Activated T-helper 2 cell treated with anti-CD3 and anti-CD28 coated beads, Interferon-gamma antibody, Interleukin-2, Interleukin-4, amounts not matched to agents 10 μg/mL and 5 μg/mL and 100 μg/mL, durations not matched to agents 14 hours and 24 hours and 36 hours (primary cell): ENCODE measurements around the gene CTSG. TPM values are rescaled to one million over a fixed set of nuclear protein-coding genes. Genes with fewer than 3 reads are reported as not detected.
"Not testable (repeated sequence)": the region's sequence is repeated elsewhere in the genome, so short reads cannot be mapped to it uniquely, and the experiment has no call there.

Source experiments
- DNase-seq: peaks from one replicate; pipeline ENCODE4 v3.0.0; 2021; ENCODE audit warnings: low spot score
- H3K27ac Mint-ChIP-seq: one replicate; pipeline ENCODE4 v1.8.0; 2021; ENCODE audit warnings: mixed read lengths
- H3K27me3 Mint-ChIP-seq: one replicate; pipeline ENCODE4 v1.8.0; 2021; ENCODE audit warnings: low read depth, mixed read lengths
- H3K36me3 Mint-ChIP-seq: one replicate; pipeline ENCODE4 v1.8.0; 2021; ENCODE audit warnings: low read depth, mixed read lengths
- H3K4me1 Mint-ChIP-seq: one replicate; pipeline ENCODE4 v1.8.0; 2021; ENCODE audit warnings: low read depth, mixed read lengths
- H3K4me3 Mint-ChIP-seq: one replicate; pipeline ENCODE4 v1.8.0; 2021; ENCODE audit warnings: low read depth, mild to moderate bottlenecking, moderate library complexity, mixed read lengths
- H3K9me3 Mint-ChIP-seq: one replicate; pipeline ENCODE4 v1.8.0; 2021; ENCODE audit warnings: mixed read lengths
- intact Hi-C: fragments of 100-400 bp; cut with micrococcal nuclease; formaldehyde crosslinking; loops from one replicate; pipeline ENCODE4 v1.15.1; 2023
- total RNA-seq: library from RNA; stranded (reverse); gene quantifications from 2 replicates; pipeline ENCODE4 v1.2.3, GENCODE V29; 2022

CTSG gene
- total RNA-seq, 1 donor from 2014 or later: not detected

DNA sequence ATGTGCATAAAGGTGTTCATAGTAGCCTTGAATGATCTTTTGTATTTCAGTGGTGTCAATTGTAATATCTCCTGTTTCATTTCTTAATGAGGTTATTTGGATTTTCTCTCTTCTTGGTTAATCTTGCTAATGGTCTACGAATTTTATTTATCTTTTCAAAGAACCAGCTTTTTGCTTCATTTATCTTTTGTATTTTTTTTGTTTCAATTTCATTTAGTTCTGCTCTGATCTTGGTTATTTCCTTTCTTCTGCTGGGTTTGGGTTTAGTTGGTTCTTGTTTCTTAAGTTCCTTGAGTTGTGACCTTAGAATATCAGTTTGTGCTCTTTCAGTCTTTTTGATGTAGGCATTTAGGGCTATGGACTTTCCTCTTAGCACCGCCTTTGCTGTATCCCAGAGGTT, 15.0 kb upstream of the CTSG start:
- H3K36me3 Mint-ChIP-seq, DNase-seq, H3K27ac Mint-ChIP-seq, H3K4me1 Mint-ChIP-seq, intact Hi-C loops, H3K4me3 Mint-ChIP-seq: not testable (repeated sequence)
- peaks cover 11% of the 10 kb centered on the region for H3K27me3 Mint-ChIP-seq
- peaks cover 19% of the 10 kb centered on the region for H3K9me3 Mint-ChIP-seq

DNA sequence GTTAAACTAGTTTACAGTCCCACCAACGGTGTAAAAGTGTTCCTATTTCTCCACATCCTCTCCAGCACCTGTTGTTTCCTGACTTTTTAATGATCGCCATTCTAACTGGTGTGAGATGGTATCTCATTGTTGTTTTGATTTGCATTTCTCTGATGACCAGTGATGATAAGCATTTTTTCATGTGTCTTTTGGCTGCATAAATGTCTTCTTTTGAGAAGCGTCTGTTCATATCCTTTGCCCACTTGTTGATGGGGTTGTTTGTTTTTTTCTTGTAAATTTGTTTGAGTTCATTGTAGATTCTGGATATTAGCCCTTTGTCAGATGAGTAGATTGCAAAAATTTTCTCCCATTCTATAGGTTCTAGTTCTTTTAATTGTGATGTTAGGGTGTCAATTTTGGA, 8.4 kb upstream of the CTSG start:
- intact Hi-C loops, H3K36me3 Mint-ChIP-seq, H3K9me3 Mint-ChIP-seq, H3K4me1 Mint-ChIP-seq, H3K27me3 Mint-ChIP-seq, H3K4me3 Mint-ChIP-seq, DNase-seq, H3K27ac Mint-ChIP-seq: not testable (repeated sequence)

DNA sequence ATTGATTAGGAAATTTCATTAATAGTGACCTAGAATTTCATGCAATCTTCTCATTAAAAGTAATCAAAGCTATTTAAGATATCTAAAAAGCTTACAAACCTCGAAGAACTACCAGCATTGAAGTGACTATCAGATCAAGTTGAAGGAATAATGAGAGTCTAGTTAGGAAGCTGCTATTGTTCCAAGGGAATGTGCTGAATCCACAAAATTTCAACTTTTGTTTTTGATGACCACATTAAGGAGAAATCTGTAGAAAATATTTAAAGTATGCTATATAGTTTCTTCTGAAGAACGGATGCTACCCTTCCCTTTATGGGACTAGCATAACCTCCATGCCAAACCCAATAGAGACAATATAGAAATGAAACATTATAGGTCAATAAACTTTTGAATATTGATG, 2.5 kb upstream of the CTSG start:
- H3K4me3 Mint-ChIP-seq: no peak overlapping the region
- peaks cover 10% of the 10 kb centered on the region for H3K27me3 Mint-ChIP-seq
- no peaks in the 10 kb centered on the region for H3K36me3 Mint-ChIP-seq
- intact Hi-C loops: no loop called here
- no peak for DNase-seq
- H3K9me3 Mint-ChIP-seq: no peaks in the 10 kb centered on the region
- H3K4me1 Mint-ChIP-seq: no peaks in the 10 kb centered on the region
- H3K27ac Mint-ChIP-seq: no peak overlapping the region

DNA sequence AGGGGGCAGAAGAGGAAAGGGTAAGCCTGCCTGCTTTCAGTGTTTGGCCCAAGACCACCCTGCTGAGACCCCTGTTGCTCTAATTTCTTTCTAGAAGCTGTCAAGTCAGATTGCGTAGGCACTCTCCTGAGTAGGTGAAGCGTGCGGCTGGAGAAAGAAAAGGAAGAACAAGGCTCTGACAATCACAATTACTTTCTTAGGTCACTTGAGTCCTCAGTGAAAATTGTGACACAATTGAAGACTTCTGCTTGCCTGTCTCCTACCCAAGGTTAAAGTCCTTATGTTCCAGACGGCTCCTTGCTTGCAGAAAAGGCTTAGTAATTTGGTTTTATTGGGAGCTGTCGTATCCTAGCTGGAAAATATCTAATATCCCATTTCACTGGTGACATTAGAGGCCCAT, 721 bp upstream of the CTSG start:
- Mint-ChIP-seq H3K9me3 (no peaks in the 10 kb centered on the region), H3K4me1 (no peaks in the 10 kb centered on the region), H3K27ac (no peak overlapping the region), H3K27me3 (peaks cover 14% of the 10 kb centered on the region), H3K4me3 (no peak overlapping the region), H3K36me3 (no peaks in the 10 kb centered on the region)
- DNase-seq: no peak
- intact Hi-C loops: no loop called here

DNA sequence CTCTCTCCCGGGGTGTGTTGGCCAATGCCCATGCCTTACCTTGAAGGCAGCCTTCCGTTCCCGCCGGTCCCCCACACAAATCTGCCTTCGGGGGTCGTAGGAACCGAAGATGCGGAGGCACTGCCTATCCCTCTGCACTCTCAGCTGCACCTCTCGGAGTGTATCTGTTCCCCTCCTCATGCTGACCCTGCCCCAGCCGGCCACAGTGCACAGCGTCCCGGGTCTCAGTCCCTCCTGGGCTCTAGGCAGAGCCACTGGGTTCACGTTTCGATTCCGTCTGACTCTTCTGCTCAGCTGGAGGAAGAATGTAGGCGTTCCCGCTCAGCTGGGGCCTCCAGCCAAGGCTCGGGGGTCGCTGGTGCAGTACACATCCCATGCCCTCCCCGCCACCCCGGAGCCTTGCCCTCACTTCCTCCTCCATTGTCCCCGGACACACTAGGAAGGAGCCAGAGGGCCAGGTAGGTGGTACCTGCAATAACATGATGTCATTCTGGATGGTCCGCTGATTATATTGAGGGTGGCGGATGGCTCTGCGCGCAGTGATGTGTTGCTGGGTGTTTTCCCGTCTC, 1.8 kb downstream of the CTSG start:
- H3K4me1 Mint-ChIP-seq: no peaks in the 10 kb centered on the region
- no peak for DNase-seq
- H3K36me3 Mint-ChIP-seq: no peaks in the 10 kb centered on the region
- H3K4me3 Mint-ChIP-seq: no peak overlapping the region
- no peaks in the 10 kb centered on the region for H3K9me3 Mint-ChIP-seq
- H3K27ac Mint-ChIP-seq: no peak overlapping the region
- intact Hi-C loops: no loop called here
- peaks cover 21% of the 10 kb centered on the region for H3K27me3 Mint-ChIP-seq

DNA sequence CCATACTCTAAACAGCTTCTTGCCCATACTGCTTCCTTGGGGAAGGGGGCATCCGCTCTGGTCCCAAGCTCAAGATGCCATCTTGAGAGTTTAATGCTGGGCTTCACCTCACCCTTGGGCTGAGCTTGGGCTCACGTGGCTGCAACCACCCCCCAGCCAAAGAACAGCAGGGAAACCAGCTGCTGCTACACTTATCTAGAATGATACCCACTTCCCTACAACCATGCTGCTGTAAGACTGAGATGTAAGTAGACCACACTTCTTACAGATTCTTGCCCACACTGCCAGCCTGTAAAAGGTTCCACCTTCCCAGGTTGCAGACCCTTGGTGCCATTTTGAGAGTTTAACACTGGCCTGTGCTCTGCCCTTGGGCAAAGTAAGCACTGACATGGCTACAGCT, 9.7 kb downstream of the CTSG start:
- Mint-ChIP-seq H3K27ac (no peak overlapping the region), H3K9me3 (peaks cover 32% of the 10 kb centered on the region), H3K4me3 (no peak overlapping the region), H3K4me1 (no peaks in the 10 kb centered on the region), H3K27me3 (peaks cover 14% of the 10 kb centered on the region), H3K36me3 (no peaks in the 10 kb centered on the region)
- no peak for DNase-seq
- intact Hi-C loops: no loop called here

DNA sequence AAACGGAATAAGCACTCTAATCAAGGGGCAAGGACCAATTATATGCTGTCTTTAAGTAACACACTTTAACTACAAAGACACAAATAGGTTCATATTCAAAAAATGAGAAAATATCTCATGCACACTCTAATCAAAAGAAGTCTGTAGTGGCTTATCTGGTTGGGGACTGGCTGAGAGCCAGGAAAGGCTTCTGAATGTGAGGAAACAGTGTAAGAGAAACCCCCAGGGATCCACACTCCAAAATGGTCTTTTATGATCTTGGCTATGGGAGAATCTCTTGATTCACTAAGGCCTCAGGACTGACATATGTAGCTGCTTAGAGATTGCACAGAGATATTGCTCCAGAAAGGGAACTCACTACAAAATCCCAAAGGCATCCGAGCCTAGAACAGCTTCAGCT, 10.3 kb downstream of the CTSG start:
- intact Hi-C loops: no loop called here
- Mint-ChIP-seq H3K27ac (no peak overlapping the region), H3K9me3 (peaks cover 32% of the 10 kb centered on the region), H3K36me3 (no peaks in the 10 kb centered on the region), H3K27me3 (peaks cover 10% of the 10 kb centered on the region), H3K4me1 (no peaks in the 10 kb centered on the region), H3K4me3 (no peak overlapping the region)
- DNase-seq: no peak

DNA sequence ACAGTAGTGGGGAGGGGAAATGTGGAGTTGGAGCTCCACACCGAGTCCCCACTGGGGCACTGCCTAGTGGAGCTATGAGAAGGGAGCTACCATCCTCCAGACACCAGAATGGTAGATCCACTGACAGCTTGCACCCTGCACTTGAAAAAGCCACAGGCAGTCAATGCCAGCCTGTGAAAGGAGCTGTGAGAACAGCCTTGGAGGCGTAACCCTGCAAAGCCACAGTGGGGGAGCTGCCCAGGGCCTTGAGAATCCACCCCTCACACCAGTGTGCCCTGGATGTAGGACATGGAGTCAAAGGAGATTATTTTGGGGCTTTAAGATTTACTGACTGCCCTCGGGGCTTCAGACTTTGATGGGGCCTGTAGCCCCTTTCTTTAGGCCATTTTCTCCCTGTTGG, 12.5 kb downstream of the CTSG start:
- Mint-ChIP-seq H3K4me3 (no peak overlapping the region), H3K27me3 (peaks cover 4% of the 10 kb centered on the region), H3K27ac (no peak overlapping the region), H3K36me3 (no peaks in the 10 kb centered on the region), H3K4me1 (no peaks in the 10 kb centered on the region), H3K9me3 (peaks cover 31% of the 10 kb centered on the region)
- no peak for DNase-seq
- intact Hi-C loops: no loop called here

DNA sequence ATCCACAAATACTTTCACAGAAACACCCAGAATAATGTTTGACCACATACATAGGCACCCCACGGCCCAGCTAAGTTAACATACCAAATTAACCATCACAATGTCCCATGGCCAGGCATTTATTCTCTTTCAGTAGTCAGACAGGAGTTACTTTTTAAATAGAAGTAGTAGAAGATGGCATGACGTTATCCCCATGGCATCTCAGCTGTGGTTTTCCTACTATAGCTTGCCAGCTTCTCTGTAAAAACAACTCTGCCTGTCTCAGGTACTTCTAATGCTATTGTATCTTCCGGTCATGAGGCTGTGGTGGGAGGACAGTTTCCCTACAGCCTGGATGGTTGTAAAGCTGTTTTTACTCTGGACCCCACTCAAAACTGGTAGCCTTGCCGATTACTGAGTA, 19.3 kb downstream of the CTSG start:
- intact Hi-C loops: no loop called here
- H3K27ac Mint-ChIP-seq: no peak overlapping the region
- H3K9me3 Mint-ChIP-seq: peaks cover 3% of the 10 kb centered on the region
- no peaks in the 10 kb centered on the region for H3K36me3 Mint-ChIP-seq
- no peak for DNase-seq
- peaks cover 6% of the 10 kb centered on the region for H3K27me3 Mint-ChIP-seq
- peaks cover 6% of the 10 kb centered on the region for H3K4me1 Mint-ChIP-seq
- no peak overlapping the region for H3K4me3 Mint-ChIP-seq

DNA sequence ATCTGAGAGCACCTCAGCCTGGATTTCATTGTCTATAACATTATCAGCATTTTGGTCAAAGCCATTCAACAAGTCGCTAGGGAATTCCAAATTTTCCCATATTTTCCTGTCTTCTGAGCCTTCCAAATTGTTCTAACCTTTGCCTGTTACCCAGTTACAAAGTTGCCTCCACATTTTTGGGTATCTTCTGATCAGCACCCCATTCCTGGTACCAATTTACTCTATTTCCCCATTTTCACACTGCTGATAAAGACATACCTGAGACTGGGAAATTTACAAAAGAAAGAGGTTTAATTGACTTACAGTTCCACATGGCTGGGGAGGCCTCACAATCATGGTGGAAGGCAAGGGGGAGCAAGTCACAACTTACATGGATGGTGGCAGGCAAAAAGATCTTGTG, 27.0 kb downstream of the CTSG start:
- peaks cover 35% of the 10 kb centered on the region for H3K9me3 Mint-ChIP-seq
- DNase-seq, H3K4me3 Mint-ChIP-seq, H3K36me3 Mint-ChIP-seq, H3K27me3 Mint-ChIP-seq, intact Hi-C loops, H3K4me1 Mint-ChIP-seq, H3K27ac Mint-ChIP-seq: not testable (repeated sequence)

DNA sequence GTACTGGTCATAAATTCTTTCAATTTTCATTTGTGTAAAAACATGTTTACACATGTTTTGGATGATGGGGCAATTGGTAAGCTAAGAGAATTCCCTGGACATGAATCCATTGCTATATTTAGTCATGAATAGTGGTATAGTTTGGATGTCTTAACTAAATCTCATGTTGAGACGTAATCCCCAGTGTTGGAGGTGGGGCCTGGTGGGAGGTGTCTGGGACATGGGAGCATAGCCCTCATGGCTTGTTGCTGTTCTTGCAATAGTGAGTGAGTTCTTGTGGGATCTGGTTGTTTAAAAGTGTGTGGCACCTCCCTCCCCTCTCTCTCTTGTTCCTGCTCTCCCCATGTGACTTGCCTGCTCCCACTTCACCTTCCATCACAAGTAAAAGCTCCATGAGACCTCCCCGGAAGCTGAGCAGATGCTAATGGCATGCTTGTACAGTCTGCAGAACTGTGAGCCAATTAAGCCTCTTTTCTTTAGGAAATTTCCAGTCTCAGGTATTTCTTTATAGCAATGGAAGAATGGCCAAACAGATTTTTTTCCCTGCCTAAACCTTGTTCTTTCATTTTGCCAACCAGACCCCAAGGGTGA, 33.6 kb downstream of the CTSG start:
- Mint-ChIP-seq H3K9me3 (peaks cover 30% of the 10 kb centered on the region), H3K27ac (no peak overlapping the region), H3K4me1 (peaks cover 5% of the 10 kb centered on the region), H3K4me3 (no peak overlapping the region), H3K27me3 (no peaks in the 10 kb centered on the region), H3K36me3 (no peaks in the 10 kb centered on the region)
- DNase-seq: no peak
- intact Hi-C loops: no loop called here

DNA sequence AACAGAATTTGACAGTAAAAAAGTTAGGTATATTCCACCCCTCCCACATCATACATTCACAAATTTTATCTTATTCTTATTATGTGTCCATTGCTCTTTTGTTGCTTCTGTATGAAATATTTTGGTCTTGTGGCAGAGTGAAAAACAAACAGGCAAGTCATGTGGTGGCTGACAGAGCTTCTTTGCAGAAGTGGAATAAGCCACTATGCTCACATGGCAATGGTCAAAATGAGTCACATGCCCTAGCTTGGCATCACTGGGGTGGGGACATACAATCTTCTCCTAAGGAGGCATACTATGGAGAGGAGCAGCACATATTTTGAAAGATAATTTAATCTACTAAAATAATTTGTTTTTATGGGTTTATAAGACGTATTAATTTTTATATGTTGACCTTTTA, 40.3 kb downstream of the CTSG start:
- DNase-seq: no peak
- Mint-ChIP-seq H3K27me3 (peaks cover 5% of the 10 kb centered on the region), H3K27ac (no peak overlapping the region), H3K9me3 (peaks cover 19% of the 10 kb centered on the region), H3K4me3 (no peak overlapping the region), H3K4me1 (peaks cover 12% of the 10 kb centered on the region), H3K36me3 (no peaks in the 10 kb centered on the region)
- intact Hi-C loops: no loop called here

DNA sequence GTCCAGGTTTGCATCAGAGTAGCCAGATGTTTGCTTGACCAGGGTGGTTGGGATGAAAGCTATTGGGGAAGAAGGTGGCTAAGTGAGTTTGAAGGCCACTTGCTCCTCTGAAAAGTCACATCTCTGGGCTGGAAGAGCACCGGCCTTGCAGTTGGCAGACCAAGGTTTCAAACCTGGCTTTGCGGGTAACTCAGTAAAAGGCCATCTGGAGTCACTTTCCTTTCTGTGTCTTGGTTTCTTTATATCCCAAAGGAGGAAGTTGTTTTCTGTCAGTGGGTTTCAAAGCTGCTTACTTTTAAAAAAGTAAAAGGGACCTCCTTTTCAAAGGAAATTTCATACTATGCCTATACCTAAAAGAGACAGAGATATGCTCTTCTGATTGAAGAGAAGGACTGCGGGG, 41.8 kb downstream of the CTSG start:
- Mint-ChIP-seq H3K9me3 (peaks cover 14% of the 10 kb centered on the region), H3K4me1 (peaks cover 8% of the 10 kb centered on the region), H3K4me3 (no peak overlapping the region), H3K27ac (no peak overlapping the region), H3K36me3 (no peaks in the 10 kb centered on the region), H3K27me3 (peaks cover 7% of the 10 kb centered on the region)
- intact Hi-C loops: no loop called here
- DNase-seq: no peak
